ENCODE results near the gene GFI1. TPM values are rescaled to one million over a fixed set of nuclear protein-coding genes. Genes with fewer than 3 reads are reported as not detected.

The GFI1 gene
- total and polyA plus RNA-seq, 8 donors, result 0.37 to 34.4 (median 1.2) TPM

DNA sequence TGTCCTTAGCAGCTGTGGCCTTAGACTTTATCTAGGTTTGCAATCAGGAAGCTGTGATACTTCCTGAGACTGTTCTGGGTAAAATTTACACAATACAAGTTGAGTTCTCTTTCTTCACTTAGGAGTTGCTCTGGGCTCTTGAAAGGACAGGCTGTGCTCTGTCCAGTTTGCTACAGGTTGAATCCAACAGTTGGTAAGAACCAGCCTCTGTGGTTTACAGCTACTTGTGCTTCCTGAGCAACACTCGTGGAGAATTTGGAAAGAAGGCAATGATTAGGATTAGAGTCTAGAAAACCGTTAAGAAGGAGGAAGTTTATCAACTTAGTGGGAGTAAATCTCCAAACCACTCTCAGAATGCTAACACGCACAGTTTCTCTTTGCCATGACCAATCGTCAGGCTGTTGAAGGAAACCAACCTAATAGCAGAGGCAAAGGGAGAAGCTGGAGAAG is 26.8 kb downstream of the GFI1 start:
- intact Hi-C loops (cut with DNase I; ENCODE audit: low total_unique reads), result no loop called here
- Histone ChIP-seq H3K4me1 (peaks cover 0 to 10% (median 2%) of the 10 kb centered on the region in 4 donors), H3K27me3 (no peaks in the 10 kb centered on the region), H3K27ac (peak overlapping the region in 2 of 5 donors; percentile 48 to 64), H3K9me3 (no peaks in the 10 kb centered on the region), H3K4me3 (no peak overlapping the region), H3K36me3 (no peaks in the 10 kb centered on the region)
- no peak for DNase-seq
- WGBS, 5 donors, result 44 to 57% (median 55%) methylated on average over 4 of the region's 4 CpGs
- no peak for TF ChIP-seq POLR2AphosphoS5 (IDR thresholded peaks at IDR 0.05)
- TF ChIP-seq, protein P1, sequence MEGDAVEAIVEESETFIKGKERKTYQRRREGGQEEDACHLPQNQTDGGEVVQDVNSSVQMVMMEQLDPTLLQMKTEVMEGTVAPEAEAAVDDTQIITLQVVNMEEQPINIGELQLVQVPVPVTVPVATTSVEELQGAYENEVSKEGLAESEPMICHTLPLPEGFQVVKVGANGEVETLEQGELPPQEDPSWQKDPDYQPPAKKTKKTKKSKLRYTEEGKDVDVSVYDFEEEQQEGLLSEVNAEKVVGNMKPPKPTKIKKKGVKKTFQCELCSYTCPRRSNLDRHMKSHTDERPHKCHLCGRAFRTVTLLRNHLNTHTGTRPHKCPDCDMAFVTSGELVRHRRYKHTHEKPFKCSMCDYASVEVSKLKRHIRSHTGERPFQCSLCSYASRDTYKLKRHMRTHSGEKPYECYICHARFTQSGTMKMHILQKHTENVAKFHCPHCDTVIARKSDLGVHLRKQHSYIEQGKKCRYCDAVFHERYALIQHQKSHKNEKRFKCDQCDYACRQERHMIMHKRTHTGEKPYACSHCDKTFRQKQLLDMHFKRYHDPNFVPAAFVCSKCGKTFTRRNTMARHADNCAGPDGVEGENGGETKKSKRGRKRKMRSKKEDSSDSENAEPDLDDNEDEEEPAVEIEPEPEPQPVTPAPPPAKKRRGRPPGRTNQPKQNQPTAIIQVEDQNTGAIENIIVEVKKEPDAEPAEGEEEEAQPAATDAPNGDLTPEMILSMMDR (IDR thresholded peaks at IDR 0.05), result no peak
- no peak for TF ChIP-seq EP300 (IDR thresholded peaks at IDR 0.05)
- no peak for TF ChIP-seq POLR2A (IDR thresholded peaks at IDR 0.05)

DNA sequence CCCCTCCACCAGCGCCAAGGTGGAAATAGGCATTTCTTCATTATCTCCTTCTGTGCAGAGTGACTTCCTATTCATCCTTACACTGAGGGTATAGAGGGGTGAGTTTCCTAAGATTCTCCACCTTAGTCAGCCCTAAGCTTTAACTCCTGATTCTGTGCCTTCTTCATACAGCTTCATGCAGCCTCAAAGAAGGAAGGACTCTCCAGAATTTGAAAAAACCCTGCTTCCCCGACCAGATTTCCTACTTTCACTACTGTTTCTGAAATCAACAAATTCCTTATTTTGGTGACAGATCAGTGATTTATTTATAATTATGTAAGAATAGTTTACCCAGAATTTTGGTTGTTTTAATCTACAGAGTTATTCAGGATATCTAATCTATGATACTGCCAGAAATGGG is 28.6 kb downstream of the GFI1 start:
- H3K9me3 ChIP-seq, result no peaks in the 10 kb centered on the region

DNA sequence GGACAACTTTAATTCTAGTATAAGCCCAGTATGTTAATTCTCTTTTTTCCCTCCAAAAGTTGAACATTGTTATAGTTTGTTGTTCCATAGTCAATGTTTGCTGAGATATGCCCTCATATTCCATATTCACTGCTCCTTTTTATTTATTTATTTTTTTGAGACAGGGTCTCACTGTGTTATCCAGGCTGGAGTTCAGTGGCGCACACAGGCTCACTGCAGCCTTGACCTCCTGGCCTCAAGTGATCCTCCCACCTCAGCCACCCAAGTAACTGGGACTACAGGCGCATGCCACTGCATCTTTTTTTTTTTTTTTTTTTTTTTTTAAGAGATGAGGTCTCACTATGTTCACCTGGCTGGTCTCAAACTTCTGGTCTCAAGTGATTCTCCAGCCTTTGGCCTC is 38.7 kb downstream of the GFI1 start:
- Histone ChIP-seq H3K27me3 (peaks cover 0 to 1% (median 0%) of the 10 kb centered on the region in 3 donors), H3K4me1 (no peaks in the 10 kb centered on the region), H3K4me3 (no peak overlapping the region), H3K27ac (no peak overlapping the region), H3K9me3 (no peaks in the 10 kb centered on the region), H3K36me3 (no peaks in the 10 kb centered on the region)
- intact Hi-C loops (cut with DNase I; ENCODE audit: low total_unique reads), result no loop called here
- WGBS, 5 donors, result 86 to 98% (median 94%) methylated on average over 2 of the region's 2 CpGs
- no peak for DNase-seq
- TF ChIP-seq EP300 (IDR thresholded peaks at IDR 0.05) (no peak), POLR2AphosphoS5 (IDR thresholded peaks at IDR 0.05) (no peak), POLR2A (IDR thresholded peaks at IDR 0.05) (no peak)
- TF ChIP-seq, protein P1 (IDR thresholded peaks at IDR 0.05), result no peak

More for the DNA sequence above, 28.6 kb downstream of the GFI1 start:
- H3K27me3 ChIP-seq, result peaks cover 0 to under 1% (median 0%) of the 10 kb centered on the region in 3 donors
- no peak overlapping the region for H3K27ac ChIP-seq
- H3K36me3 ChIP-seq, result no peaks in the 10 kb centered on the region
- no peak for TF ChIP-seq POLR2A (IDR thresholded peaks at IDR 0.05)
- intact Hi-C loops (cut with DNase I; ENCODE audit: low total_unique reads), result no loop called here
- WGBS, 5 donors, result 76 to 83% (median 79%) methylated on average over 2 of the region's 2 CpGs
- no peak overlapping the region for H3K4me3 ChIP-seq
- no peak for DNase-seq
- H3K4me1 ChIP-seq, result peaks cover 0 to 10% (median 2%) of the 10 kb centered on the region in 4 donors

DNA sequence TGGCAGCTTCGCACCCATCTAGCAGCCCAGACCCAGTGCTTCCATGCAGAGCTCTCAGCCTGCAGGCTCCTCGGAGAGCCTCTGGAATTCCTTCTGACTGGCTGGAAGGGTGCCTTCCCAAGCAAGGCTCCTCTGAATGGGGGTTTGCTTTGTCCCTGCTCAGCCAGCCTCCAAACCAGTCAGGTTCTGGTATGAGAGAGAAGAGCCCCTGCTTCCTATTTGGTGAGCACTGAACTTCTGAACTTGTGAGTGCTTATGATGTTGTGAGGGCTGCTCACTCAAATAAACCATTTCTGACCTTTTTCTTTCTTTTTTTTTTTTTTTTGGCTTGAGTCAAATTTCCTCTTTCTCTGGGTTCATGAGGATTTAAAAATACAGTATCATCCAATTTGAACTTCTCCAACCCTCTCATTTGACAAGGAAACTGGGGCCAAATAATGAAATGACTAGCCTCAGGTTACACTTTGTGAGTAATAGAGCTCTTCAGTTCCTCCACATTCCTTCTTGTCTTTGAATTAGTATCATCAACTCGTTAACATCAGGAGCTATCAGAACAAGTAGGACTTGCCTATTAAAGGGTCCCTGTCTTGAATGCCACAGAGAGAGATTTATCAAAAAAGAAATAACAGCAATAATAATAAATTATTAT is 39.6 kb downstream of the GFI1 start:
- 50 to 67% (median 63%) methylated on average over 3 of the region's 3 CpGs for WGBS, 5 donors
- TF ChIP-seq POLR2A (IDR thresholded peaks at IDR 0.05) (no peak), POLR2AphosphoS5 (IDR thresholded peaks at IDR 0.05) (no peak), EP300 (IDR thresholded peaks at IDR 0.05) (no peak)
- TF ChIP-seq, protein P1 (IDR thresholded peaks at IDR 0.05), result no peak
- Histone ChIP-seq H3K4me3 (no peak overlapping the region), H3K4me1 (no peaks in the 10 kb centered on the region), H3K9me3 (no peaks in the 10 kb centered on the region), H3K27me3 (no peaks in the 10 kb centered on the region), H3K36me3 (no peaks in the 10 kb centered on the region), H3K27ac (no peak overlapping the region)
- intact Hi-C loops (cut with DNase I; ENCODE audit: low total_unique reads), result no loop called here
- no peak for DNase-seq

DNA sequence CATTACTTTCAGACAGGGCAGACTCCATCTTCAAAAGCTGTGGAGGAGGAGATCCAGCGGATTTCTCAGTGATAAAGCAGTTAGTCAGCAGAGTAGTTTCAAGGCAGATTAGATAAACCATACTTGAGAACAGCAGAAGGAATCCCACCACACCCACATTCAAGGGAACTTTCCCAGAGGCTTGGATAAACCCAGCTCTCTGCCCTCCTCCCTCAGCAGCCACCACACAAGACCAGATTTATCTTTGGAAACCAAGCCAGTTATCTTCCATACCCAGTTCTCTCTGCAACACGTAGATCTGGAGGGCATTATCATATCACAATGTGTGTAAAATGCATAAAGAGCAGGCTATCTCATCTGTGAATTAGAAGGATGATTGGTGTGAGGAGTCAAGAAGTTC is 40.2 kb downstream of the GFI1 start:
- intact Hi-C loops (cut with DNase I; ENCODE audit: low total_unique reads), result no loop called here
- DNase-seq, result no peak
- Histone ChIP-seq H3K9me3 (no peaks in the 10 kb centered on the region), H3K36me3 (no peaks in the 10 kb centered on the region), H3K4me1 (no peaks in the 10 kb centered on the region), H3K27ac (no peak overlapping the region), H3K4me3 (no peak overlapping the region), H3K27me3 (no peaks in the 10 kb centered on the region)
- WGBS, 5 donors, result 26 to 52% (median 38%) methylated on average over 2 of the region's 2 CpGs
- TF ChIP-seq POLR2AphosphoS5 (IDR thresholded peaks at IDR 0.05), result no peak
- no peak for TF ChIP-seq EP300 (IDR thresholded peaks at IDR 0.05)
- TF ChIP-seq, protein P1 (IDR thresholded peaks at IDR 0.05), result no peak
- TF ChIP-seq POLR2A (IDR thresholded peaks at IDR 0.05), result no peak
